Activated naive CD4-positive, alpha-beta T cell treated with anti-CD3 and anti-CD28 coated beads, Interleukin-2, amount 10 ng/mL, durations not matched to agents 7 days and 5 days (primary cell): ENCODE results near the gene TMEM229B.

ENCODE experiments used
- CTCF ChIA-PET: fragments of 350-600 bp; sonication (Branson Sonifier 250); formaldehyde crosslinking; loops from one replicate; lab custom pipeline; 2021; ENCODE audit warnings: antibody characterized with exemption; lab: Charles Lee
- DNase-seq: peaks from one replicate; pipeline ENCODE4 v3.0.0-alpha.2; 2020
- H3K27ac Mint-ChIP-seq: one replicate; pipeline ENCODE4 v1.8.0; 2021; ENCODE audit warnings: mild to moderate bottlenecking, moderate library complexity, mixed read lengths
- H3K27me3 Mint-ChIP-seq: one replicate; pipeline ENCODE4 v1.8.0; 2021; ENCODE audit warnings: mild to moderate bottlenecking, mixed read lengths
- H3K36me3 Mint-ChIP-seq: one replicate; pipeline ENCODE4 v1.8.0; 2021; ENCODE audit warnings: mixed read lengths
- H3K4me1 Mint-ChIP-seq: one replicate; pipeline ENCODE4 v1.8.0; 2021; ENCODE audit warnings: mixed read lengths
- H3K4me3 Mint-ChIP-seq: one replicate; pipeline ENCODE4 v1.8.0; 2021; ENCODE audit warnings: mild to moderate bottlenecking, moderate library complexity, mixed read lengths
- H3K9me3 Mint-ChIP-seq: one replicate; pipeline ENCODE4 v1.8.0; 2021; ENCODE audit warnings: mixed read lengths

Gene TMEM229B

GRCh38 chr14:67446371-67447032, 42.0 kb downstream of the TMEM229B start:
- Mint-ChIP-seq H3K4me3 (no peak overlapping the region), H3K27me3 (peaks cover 61% of the 10 kb centered on the region), H3K27ac (no peak overlapping the region), H3K36me3 (no peaks in the 10 kb centered on the region), H3K4me1 (no peaks in the 10 kb centered on the region), H3K9me3 (peaks cover 6% of the 10 kb centered on the region)
- CTCF ChIA-PET = interaction anchor here (0.7 to 2.2 kb wide), 3 partner anchors 19 to 125 kb away, joined by 3 to 8 read pairs (median 4); partner anchors contain the start of gene EIF2S1
- no peak for DNase-seq

- CTCF ChIA-PET = interaction anchor here (1.2 kb wide), 1 partner anchor 17 kb away, joined by 3 read pairs; no protein-coding TSS in a partner anchor
- no peak overlapping the region for H3K27ac Mint-ChIP-seq
- H3K9me3 Mint-ChIP-seq = no peaks in the 10 kb centered on the region
- no peak for DNase-seq
- no peaks in the 10 kb centered on the region for H3K36me3 Mint-ChIP-seq
- H3K27me3 Mint-ChIP-seq = peaks cover 64% of the 10 kb centered on the region
- no peaks in the 10 kb centered on the region for H3K4me1 Mint-ChIP-seq
- no peak overlapping the region for H3K4me3 Mint-ChIP-seq
These were observed 44.1 kb downstream of the TMEM229B start for GRCh38 chr14:67444395-67444794.

GRCh38 chr14:67442139-67442906, 46.2 kb downstream of the TMEM229B start:
- Mint-ChIP-seq H3K27me3 (peaks cover 53% of the 10 kb centered on the region), H3K4me1 (no peaks in the 10 kb centered on the region), H3K27ac (no peak overlapping the region), H3K4me3 (no peak overlapping the region), H3K36me3 (no peaks in the 10 kb centered on the region), H3K9me3 (no peaks in the 10 kb centered on the region)
- DNase-seq = no peak
- CTCF ChIA-PET = no interaction called here

- no peaks in the 10 kb centered on the region for H3K36me3 Mint-ChIP-seq
- DNase-seq = no peak
- CTCF ChIA-PET = interaction anchor here (0.7 kb wide), 1 partner anchor 14 kb away, joined by 3 read pairs; no protein-coding TSS in a partner anchor
- H3K4me3 Mint-ChIP-seq = no peak overlapping the region
- H3K27me3 Mint-ChIP-seq = peaks cover 54% of the 10 kb centered on the region
- H3K4me1 Mint-ChIP-seq = no peaks in the 10 kb centered on the region
- H3K27ac Mint-ChIP-seq = no peak overlapping the region
- no peaks in the 10 kb centered on the region for H3K9me3 Mint-ChIP-seq
These were observed 46.8 kb downstream of the TMEM229B start for GRCh38 chr14:67441672-67442071.

GRCh38 chr14:67441256-67441655, 47.3 kb downstream of the TMEM229B start:
- H3K27ac Mint-ChIP-seq = no peak overlapping the region
- no peak for DNase-seq
- peaks cover 56% of the 10 kb centered on the region for H3K27me3 Mint-ChIP-seq
- H3K36me3 Mint-ChIP-seq = no peaks in the 10 kb centered on the region
- CTCF ChIA-PET = interaction anchor here (0.7 kb wide), 1 partner anchor 14 kb away, joined by 3 read pairs; no protein-coding TSS in a partner anchor
- no peaks in the 10 kb centered on the region for H3K4me1 Mint-ChIP-seq
- no peaks in the 10 kb centered on the region for H3K9me3 Mint-ChIP-seq
- H3K4me3 Mint-ChIP-seq = no peak overlapping the region

GRCh38 chr14:67440513-67440912, 48.0 kb downstream of the TMEM229B start:
- Mint-ChIP-seq H3K9me3 (no peaks in the 10 kb centered on the region), H3K4me1 (no peaks in the 10 kb centered on the region), H3K36me3 (no peaks in the 10 kb centered on the region), H3K27me3 (peaks cover 56% of the 10 kb centered on the region), H3K4me3 (no peak overlapping the region), H3K27ac (no peak overlapping the region)
- CTCF ChIA-PET = interaction anchor here (1.3 kb wide), 1 partner anchor 131 kb away, joined by 4 read pairs; no protein-coding TSS in a partner anchor
- DNase-seq = no peak

- DNase-seq = no peak
- Mint-ChIP-seq H3K27me3 (peaks cover 55% of the 10 kb centered on the region), H3K4me3 (no peak overlapping the region), H3K27ac (no peak overlapping the region), H3K9me3 (no peaks in the 10 kb centered on the region), H3K36me3 (no peaks in the 10 kb centered on the region), H3K4me1 (no peaks in the 10 kb centered on the region)
- CTCF ChIA-PET = interaction anchor here (1.3 to 3.2 kb wide), 3 partner anchors 11 to 132 kb away, joined by 3 to 19 read pairs (median 3); no protein-coding TSS in a partner anchor
These were observed 49.6 kb downstream of the TMEM229B start for GRCh38 chr14:67438969-67439368.

- no peak for DNase-seq
- Mint-ChIP-seq H3K27ac (no peak overlapping the region), H3K4me1 (no peaks in the 10 kb centered on the region), H3K36me3 (no peaks in the 10 kb centered on the region), H3K4me3 (no peak overlapping the region), H3K27me3 (peaks cover 38% of the 10 kb centered on the region), H3K9me3 (no peaks in the 10 kb centered on the region)
- CTCF ChIA-PET = interaction anchor here (0.8 to 1.1 kb wide), 4 partner anchors 9 to 135 kb away, joined by 3 to 7 read pairs (median 3); no protein-coding TSS in a partner anchor
These were observed 52.3 kb downstream of the TMEM229B start for GRCh38 chr14:67436006-67436866.

GRCh38 chr14:67435603-67436002, 52.9 kb downstream of the TMEM229B start:
- no peak overlapping the region for H3K27ac Mint-ChIP-seq
- no peaks in the 10 kb centered on the region for H3K9me3 Mint-ChIP-seq
- peaks cover 36% of the 10 kb centered on the region for H3K27me3 Mint-ChIP-seq
- H3K36me3 Mint-ChIP-seq = no peaks in the 10 kb centered on the region
- CTCF ChIA-PET = interaction anchor here (0.8 to 1.1 kb wide), 4 partner anchors 8 to 136 kb away, joined by 3 to 7 read pairs (median 3); no protein-coding TSS in a partner anchor
- no peaks in the 10 kb centered on the region for H3K4me1 Mint-ChIP-seq
- DNase-seq = no peak
- no peak overlapping the region for H3K4me3 Mint-ChIP-seq

GRCh38 chr14:67432050-67432564, 56.4 kb downstream of the TMEM229B start:
- no peak overlapping the region for H3K27ac Mint-ChIP-seq
- H3K4me1 Mint-ChIP-seq = peaks cover 1% of the 10 kb centered on the region
- peaks cover 31% of the 10 kb centered on the region for H3K27me3 Mint-ChIP-seq
- H3K36me3 Mint-ChIP-seq = no peaks in the 10 kb centered on the region
- no peak for DNase-seq
- H3K4me3 Mint-ChIP-seq = no peak overlapping the region
- CTCF ChIA-PET = interaction anchor here (0.9 to 9.1 kb wide), 2 partner anchors 94 to 137 kb away, joined by 4 to 206 read pairs; no protein-coding TSS in a partner anchor
- H3K9me3 Mint-ChIP-seq = no peaks in the 10 kb centered on the region

GRCh38 chr14:67429510-67430205, 58.9 kb downstream of the TMEM229B start:
- DNase-seq = no peak
- CTCF ChIA-PET = interaction anchor here (1.1 to 9.1 kb wide), 6 partner anchors 9 to 274 kb away, joined by 3 to 206 read pairs (median 34); no protein-coding TSS in a partner anchor
- Mint-ChIP-seq H3K9me3 (no peaks in the 10 kb centered on the region), H3K4me3 (no peak overlapping the region), H3K27ac (no peak overlapping the region), H3K4me1 (peaks cover 3% of the 10 kb centered on the region), H3K27me3 (peaks cover 36% of the 10 kb centered on the region), H3K36me3 (no peaks in the 10 kb centered on the region)

- Mint-ChIP-seq H3K27ac (no peak overlapping the region), H3K36me3 (no peaks in the 10 kb centered on the region), H3K9me3 (no peaks in the 10 kb centered on the region), H3K27me3 (peaks cover 43% of the 10 kb centered on the region), H3K4me3 (no peak overlapping the region), H3K4me1 (peaks cover 5% of the 10 kb centered on the region)
- CTCF ChIA-PET = interaction anchor here (0.7 to 9.1 kb wide), 20 partner anchors 10 to 276 kb away, joined by 3 to 206 read pairs (median 8); partner anchors contain the start of genes ATP6V1D, EIF2S1, PIGH and PLEK2
- DNase-seq = no peak
These were observed 60.0 kb downstream of the TMEM229B start for GRCh38 chr14:67428501-67429031.
